ENCODE data around the gene STK4.

GRCh38 chr20:45080867-45081624 is 114.7 kb downstream of the STK4 start:
- TF ChIP-seq CTCF (IDR thresholded peaks at IDR 0.05) = no peak
- TF ChIP-seq POLR2A (IDR thresholded peaks at IDR 0.05) = no peak
- TF ChIP-seq EP300 (IDR thresholded peaks at IDR 0.05) = no peak

Data from ovary (tissue), 3 donors.